ENCODE data around the gene P3H3.
"Not testable (repeated sequence)": the region's sequence is repeated elsewhere in the genome, so short reads cannot be mapped to it uniquely, and the experiment has no call there.

P3H3 gene

GRCh38 chr12:6846316-6846869 is 18.2 kb downstream of the P3H3 start:
- no peak for DNase-seq

DNA sequence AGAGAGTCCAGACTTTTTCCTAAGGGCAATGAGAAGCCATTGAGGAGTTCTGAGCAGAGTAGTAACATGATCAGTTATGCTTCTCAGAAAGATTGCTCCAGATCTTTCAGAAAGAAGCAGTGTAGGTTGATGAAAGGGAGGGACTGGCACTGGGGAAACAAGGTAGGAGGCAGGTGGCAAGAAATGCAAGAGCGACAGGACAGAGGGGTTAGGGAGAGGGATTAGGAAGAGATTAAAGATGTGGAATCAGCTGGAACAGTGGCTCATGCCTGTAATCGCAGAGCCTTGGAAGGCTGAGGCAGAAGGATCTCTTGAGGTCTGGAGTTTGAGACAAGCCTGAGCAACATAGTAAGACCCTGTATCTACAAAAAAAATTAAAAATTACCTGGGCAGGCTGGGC is 19.5 kb downstream of the P3H3 start:
- no peak for DNase-seq

- no peak for DNase-seq
Observed at GRCh38 chr12:6849427-6849826, 21.2 kb downstream of the P3H3 start.

DNA sequence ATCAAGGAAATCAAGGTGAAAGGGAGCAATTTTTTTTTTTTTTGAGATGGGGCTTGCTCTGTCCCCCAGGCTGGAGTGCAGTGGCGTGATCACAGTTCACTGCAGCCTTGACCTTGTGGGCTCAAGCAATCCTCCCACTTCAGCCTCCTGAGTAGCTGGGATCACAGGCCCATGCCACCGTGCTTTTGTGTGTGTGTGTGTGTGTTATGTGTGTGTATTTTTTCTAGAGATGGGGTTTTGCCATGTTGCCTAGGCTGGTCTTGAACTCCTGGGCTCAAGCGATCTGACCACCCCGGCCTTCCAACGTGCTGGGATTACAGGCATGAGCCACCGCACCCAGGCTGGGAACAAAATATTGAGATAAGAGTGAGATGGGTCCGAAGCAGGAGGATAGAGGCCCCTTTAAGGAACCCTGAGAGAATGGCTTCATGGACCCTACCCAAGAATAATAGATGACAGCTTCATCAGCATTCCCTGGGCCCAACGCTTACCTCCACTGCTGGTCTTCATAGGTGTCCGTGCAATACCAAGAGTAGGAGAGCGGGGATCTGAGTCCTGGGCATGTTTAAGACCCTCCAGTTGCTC is 21.9 kb downstream of the P3H3 start:
- DNase-seq = no peak

DNA sequence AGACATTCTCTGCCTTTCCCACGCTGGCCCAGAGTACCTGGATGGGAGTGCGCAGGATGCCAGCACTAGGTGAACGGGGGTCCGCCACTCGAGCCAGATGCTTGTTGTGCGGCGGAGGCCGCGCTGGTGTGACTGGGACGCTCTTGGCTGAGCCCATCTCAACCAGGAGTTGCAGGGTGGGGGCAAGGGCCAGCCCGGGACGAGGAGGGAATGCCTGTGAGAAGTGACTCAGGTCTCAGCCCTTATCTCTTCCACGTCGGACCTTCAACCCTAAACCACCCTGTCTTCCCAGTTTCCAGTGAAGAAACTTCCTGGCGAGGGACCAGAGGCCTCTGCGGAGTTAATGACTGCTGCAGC is 22.6 kb downstream of the P3H3 start:
- no peak for DNase-seq

DNA sequence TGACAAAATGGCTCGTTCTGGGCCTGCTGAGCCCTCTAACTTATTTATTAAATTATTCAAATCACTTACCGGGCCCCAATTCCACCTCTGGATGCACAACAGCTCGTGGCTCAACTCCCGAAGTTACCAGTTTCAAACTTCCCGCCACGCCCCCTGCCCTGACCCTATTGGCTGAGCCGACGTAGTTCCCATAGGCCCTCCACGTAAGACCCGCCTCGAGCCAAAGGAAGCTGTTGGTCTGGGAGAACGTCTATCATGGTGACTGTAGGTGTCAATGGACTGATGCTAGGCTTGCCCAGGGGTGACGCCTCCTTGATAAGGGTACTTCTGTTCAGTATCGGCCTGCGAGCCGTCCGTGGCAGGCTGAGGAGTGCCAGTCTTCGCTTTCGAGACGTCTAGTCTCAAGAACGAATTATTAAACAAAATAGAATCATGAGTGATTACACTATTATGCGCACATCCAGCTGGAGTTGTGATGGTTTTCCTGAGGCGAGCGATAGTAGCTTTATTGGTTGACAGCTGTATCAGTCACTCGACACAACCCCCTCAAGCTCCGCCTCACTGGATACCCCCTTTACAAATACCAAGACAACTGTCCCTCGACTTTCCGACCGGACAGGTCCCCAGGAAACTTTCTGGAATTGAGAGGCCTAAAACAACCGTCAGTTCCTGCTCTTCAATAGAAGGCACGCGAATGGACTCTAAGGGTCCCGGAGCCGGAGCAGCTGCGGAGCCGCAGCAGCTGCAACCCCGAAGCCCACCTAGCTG is 23.1 kb downstream of the P3H3 start, which contains the start of gene CDCA3:
Gene CDCA3, minus strand, starts transcription at position 134 of the 768 bp plus-strand sequence. CDS start 334 bp downstream, outside the sequence.
- peak; percentile 91 for DNase-seq

GRCh38 chr12:6851921-6852650 is 23.9 kb downstream of the P3H3 start, which contains the start of gene USP5:
USP5 (plus strand) TSS chr12:6852150; CDS start chr12:6852180, 30 bp downstream.
- peak; percentile 98 for DNase-seq

DNA sequence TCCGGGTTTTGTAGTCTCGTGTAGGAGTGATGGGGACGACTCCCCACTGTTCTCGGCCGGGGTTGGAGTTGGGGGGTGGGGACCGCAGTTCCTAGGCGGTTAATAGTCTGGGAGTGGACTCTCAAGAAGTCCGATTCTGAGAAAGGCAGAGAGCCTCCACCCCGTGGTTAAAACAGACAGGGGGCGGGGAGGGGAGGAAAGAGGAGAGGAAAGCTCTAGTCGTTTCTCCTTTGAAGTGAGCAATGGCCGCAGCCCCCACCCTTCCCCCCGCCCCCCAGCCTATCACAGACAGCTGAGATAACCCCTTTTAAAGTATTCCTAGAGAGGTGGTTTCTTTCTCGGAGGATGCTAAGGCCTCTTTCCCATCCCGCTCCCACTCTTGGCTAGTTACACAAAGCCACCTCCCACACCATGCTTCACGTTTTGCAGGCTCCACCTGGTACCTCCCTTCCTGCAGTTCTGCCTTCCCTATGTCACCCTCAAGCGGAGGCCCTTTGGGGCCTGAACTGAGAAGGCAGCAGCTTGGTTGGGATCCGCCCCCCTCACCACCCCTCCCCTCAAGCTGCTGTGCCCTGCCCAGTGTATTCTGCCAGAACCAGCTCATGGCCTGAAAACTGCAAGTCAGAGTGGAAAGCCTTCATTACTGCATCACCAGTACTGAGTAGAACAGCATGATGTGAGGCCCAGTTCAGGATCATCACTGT is 24.6 kb downstream of the P3H3 start:
- DNase-seq = peak; percentile 74

- no peak for DNase-seq
Observed at GRCh38 chr12:6853626-6854025, 25.4 kb downstream of the P3H3 start.

- no peak for DNase-seq
Observed at GRCh38 chr12:6854036-6854435, 25.8 kb downstream of the P3H3 start.

- DNase-seq = no peak
Observed at GRCh38 chr12:6855322-6855721, 27.1 kb downstream of the P3H3 start.

- DNase-seq = no peak
Observed at GRCh38 chr12:6858799-6859198, 30.6 kb downstream of the P3H3 start.

DNA sequence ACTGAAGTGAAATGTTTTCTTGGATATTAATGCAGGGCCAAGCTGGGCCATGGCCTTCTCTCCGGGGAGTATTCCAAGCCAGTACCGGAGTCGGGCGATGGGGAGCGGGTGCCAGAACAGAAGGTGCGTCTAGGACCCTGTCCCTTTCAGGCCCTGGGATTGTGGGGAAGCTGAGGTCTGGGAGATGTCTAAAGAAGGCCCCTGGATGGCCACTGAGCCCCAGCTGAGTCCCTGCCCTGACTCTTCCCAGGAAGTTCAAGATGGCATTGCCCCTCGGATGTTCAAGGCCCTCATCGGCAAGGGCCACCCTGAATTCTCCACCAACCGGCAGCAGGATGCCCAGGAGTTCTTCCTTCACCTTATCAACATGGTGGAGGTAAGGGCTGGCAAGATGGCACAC is 31.9 kb downstream of the P3H3 start:
- no peak for DNase-seq

- DNase-seq = no peak
Observed at GRCh38 chr12:6860942-6861341, 32.7 kb downstream of the P3H3 start.

- DNase-seq = no peak
Observed at GRCh38 chr12:6861391-6861790, 33.2 kb downstream of the P3H3 start.

- no peak for DNase-seq
Observed at GRCh38 chr12:6863033-6863432, 34.8 kb downstream of the P3H3 start.

- no peak for DNase-seq
Observed at GRCh38 chr12:6863586-6864321, 35.5 kb downstream of the P3H3 start.

- not testable (repeated sequence) for DNase-seq
Observed at GRCh38 chr12:6865307-6865706, 37.1 kb downstream of the P3H3 start.

DNA sequence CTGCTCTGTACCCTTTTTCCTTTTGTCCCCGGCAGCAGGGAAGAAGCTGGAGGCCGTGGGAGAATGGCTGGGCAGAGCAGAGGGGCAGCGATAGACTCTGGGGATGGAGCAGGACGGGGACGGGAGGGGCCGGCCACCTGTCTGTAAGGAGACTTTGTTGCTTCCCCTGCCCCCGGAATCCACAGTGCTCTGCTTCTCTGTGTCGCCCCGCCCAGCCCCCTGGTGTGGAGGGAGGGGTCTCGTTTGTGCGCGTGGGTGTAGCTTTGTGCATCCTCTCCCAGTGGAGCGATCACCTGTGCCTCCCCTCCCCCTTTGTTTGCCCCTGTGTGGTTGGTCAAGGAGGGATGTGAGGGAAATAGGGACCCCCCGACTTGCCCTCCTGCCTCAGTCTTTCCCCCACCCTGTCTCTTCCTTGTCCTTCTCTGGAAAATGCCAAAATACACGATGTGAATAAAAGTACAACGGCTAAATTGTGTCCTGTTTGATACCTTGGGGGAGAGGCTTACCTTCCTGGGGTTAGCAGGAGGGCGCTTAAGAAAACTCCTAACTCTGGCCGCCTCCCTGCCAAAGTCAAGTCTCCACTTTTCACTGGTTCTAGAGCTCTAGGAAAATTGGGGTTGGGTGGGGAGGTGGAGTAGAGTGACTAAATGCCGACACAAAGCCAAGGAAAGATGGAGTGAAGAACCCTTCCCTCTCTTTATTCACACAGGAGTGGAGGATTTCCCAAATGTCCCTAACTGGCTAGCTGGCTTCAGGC is 38.1 kb downstream of the P3H3 start:
- DNase-seq = no peak

DNA sequence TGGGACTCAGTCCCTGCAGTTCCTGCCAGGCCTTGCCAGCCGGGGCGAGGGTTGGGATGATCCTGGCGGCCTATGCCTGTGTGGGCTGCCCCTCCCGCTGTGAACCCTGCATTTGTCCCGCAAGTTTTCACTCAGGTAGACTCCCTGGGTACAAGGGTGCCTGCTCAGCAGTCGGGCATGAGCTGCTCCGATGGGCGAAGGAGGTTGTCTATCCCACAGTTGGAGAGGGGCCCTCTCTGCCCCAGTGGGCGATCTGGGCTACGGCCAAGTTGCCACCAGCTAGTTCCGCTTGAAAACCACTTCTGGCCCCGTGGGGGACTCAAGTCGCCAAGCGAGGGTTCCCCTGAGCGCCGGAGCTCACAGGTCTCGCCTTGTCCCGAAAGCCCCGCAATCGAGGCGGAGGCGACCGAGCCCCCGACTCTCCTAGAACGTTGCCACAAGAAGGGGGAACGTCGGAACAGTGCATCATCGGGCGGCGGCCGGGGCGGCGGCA is 38.8 kb downstream of the P3H3 start:
- DNase-seq = no peak
